WTC11 (cell line): ENCODE results near the gene CLEC12A.

Experiments
- ATF1 ChIP-seq: sonication (generic); formaldehyde crosslinking; IDR thresholded peaks from 2 replicates; pipeline ENCODE4 v1.8.1; 2023; ENCODE audit warnings: mild to moderate bottlenecking, moderate library complexity, missing genetic modification reagents
- ATF3 ChIP-seq: sonication (generic); formaldehyde crosslinking; conservative IDR thresholded peaks from 2 replicates; pipeline ENCODE4 v1.8.1; 2022; ENCODE audit warnings: mild to moderate bottlenecking, missing genetic modification reagents
- CTCF ChIP-seq: fragments of 200-600 bp; IDR thresholded peaks from 2 replicates; pipeline ENCODE4 v1.8.0; 2022; ENCODE audit warnings: antibody characterized with exemption
- ETV6 ChIP-seq: sonication (generic); formaldehyde crosslinking; IDR thresholded peaks from 2 replicates; pipeline ENCODE4 v1.8.1; 2022; ENCODE audit warnings: mild to moderate bottlenecking, missing genetic modification reagents
- SP1 ChIP-seq: sonication (generic); formaldehyde crosslinking; conservative IDR thresholded peaks from 2 replicates; pipeline ENCODE4 v1.8.1; 2022; ENCODE audit warnings: missing genetic modification reagents
- ZNF416 ChIP-seq: fragments of 250-450 bp; sonication (Bioruptor Pico); IDR thresholded peaks from 2 replicates; pipeline ENCODE4 v1.9.0; 2021; ENCODE audit warnings: mild to moderate bottlenecking, inconsistent platforms
- TF ChIP-seq, protein P1 (sequence below): fragments of 250-450 bp; sonication (Bioruptor Pico); IDR thresholded peaks from 2 replicates; pipeline ENCODE4 v1.9.0; 2021; ENCODE audit warnings: mild to moderate bottlenecking, borderline replicate concordance
- TF ChIP-seq, protein P2 (sequence below): fragments of 250-450 bp; sonication (Bioruptor Pico); IDR thresholded peaks from 2 replicates; pipeline ENCODE4 v1.8.0; 2021; ENCODE audit warnings: mild to moderate bottlenecking
- TF ChIP-seq, protein P3 (sequence below): sonication (generic); formaldehyde crosslinking; IDR thresholded peaks from 2 replicates; pipeline ENCODE4 v1.8.1; 2023; ENCODE audit warnings: mild to moderate bottlenecking, missing genetic modification reagents, moderate library complexity
- TF ChIP-seq, protein P4 (sequence below): sonication (generic); formaldehyde crosslinking; IDR thresholded peaks from 2 replicates; pipeline ENCODE4 v1.8.0; 2023; ENCODE audit warnings: missing genetic modification reagents, mild to moderate bottlenecking, borderline replicate concordance

DNA sequence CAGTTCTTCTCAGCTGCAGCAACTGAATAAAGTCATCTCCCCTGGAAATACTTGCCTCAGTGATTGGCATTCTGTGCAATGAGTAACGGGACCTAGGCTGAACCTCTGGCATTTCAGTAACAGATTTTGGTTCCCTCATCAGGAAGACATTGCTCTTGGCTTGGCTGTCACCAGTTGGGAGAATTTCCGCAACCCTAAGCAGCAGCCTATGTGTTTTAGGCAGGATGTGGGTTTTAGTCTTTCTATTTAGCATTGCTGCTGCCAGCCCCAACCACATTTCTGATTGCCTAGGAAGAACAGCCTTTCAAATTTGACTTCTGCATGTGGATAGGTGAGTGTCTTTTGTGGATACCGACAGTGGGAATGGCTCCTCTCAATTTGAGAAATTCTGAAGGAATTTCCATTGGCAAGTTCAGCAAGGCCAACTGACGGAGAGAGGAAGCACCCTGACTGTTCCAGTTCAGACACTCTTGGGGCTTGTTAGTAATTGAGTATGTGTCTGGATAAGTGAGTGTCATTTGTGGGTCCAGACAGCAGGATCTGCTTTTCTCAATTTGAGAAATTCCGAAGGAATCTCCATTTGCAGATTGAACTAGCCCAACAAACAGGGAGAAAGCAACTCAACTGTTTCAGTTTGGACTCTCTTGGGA, 20.1 kb upstream of the CLEC12A start:
- TF ChIP-seq CTCF = no peak
- no peak for TF ChIP-seq ATF1 (CRISPR knock-in tag)
- TF ChIP-seq, protein P1, sequence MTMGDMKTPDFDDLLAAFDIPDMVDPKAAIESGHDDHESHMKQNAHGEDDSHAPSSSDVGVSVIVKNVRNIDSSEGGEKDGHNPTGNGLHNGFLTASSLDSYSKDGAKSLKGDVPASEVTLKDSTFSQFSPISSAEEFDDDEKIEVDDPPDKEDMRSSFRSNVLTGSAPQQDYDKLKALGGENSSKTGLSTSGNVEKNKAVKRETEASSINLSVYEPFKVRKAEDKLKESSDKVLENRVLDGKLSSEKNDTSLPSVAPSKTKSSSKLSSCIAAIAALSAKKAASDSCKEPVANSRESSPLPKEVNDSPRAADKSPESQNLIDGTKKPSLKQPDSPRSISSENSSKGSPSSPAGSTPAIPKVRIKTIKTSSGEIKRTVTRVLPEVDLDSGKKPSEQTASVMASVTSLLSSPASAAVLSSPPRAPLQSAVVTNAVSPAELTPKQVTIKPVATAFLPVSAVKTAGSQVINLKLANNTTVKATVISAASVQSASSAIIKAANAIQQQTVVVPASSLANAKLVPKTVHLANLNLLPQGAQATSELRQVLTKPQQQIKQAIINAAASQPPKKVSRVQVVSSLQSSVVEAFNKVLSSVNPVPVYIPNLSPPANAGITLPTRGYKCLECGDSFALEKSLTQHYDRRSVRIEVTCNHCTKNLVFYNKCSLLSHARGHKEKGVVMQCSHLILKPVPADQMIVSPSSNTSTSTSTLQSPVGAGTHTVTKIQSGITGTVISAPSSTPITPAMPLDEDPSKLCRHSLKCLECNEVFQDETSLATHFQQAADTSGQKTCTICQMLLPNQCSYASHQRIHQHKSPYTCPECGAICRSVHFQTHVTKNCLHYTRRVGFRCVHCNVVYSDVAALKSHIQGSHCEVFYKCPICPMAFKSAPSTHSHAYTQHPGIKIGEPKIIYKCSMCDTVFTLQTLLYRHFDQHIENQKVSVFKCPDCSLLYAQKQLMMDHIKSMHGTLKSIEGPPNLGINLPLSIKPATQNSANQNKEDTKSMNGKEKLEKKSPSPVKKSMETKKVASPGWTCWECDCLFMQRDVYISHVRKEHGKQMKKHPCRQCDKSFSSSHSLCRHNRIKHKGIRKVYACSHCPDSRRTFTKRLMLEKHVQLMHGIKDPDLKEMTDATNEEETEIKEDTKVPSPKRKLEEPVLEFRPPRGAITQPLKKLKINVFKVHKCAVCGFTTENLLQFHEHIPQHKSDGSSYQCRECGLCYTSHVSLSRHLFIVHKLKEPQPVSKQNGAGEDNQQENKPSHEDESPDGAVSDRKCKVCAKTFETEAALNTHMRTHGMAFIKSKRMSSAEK = no peak
- no peak for TF ChIP-seq ATF3 (CRISPR knock-in tag)
- TF ChIP-seq, protein P2, sequence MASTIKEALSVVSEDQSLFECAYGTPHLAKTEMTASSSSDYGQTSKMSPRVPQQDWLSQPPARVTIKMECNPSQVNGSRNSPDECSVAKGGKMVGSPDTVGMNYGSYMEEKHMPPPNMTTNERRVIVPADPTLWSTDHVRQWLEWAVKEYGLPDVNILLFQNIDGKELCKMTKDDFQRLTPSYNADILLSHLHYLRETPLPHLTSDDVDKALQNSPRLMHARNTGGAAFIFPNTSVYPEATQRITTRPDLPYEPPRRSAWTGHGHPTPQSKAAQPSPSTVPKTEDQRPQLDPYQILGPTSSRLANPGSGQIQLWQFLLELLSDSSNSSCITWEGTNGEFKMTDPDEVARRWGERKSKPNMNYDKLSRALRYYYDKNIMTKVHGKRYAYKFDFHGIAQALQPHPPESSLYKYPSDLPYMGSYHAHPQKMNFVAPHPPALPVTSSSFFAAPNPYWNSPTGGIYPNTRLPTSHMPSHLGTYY = no peak
- no peak for TF ChIP-seq SP1 (CRISPR knock-in tag)
- TF ChIP-seq, protein P3, sequence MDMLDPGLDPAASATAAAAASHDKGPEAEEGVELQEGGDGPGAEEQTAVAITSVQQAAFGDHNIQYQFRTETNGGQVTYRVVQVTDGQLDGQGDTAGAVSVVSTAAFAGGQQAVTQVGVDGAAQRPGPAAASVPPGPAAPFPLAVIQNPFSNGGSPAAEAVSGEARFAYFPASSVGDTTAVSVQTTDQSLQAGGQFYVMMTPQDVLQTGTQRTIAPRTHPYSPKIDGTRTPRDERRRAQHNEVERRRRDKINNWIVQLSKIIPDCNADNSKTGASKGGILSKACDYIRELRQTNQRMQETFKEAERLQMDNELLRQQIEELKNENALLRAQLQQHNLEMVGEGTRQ (CRISPR knock-in tag) = no peak
- TF ChIP-seq, protein P4, sequence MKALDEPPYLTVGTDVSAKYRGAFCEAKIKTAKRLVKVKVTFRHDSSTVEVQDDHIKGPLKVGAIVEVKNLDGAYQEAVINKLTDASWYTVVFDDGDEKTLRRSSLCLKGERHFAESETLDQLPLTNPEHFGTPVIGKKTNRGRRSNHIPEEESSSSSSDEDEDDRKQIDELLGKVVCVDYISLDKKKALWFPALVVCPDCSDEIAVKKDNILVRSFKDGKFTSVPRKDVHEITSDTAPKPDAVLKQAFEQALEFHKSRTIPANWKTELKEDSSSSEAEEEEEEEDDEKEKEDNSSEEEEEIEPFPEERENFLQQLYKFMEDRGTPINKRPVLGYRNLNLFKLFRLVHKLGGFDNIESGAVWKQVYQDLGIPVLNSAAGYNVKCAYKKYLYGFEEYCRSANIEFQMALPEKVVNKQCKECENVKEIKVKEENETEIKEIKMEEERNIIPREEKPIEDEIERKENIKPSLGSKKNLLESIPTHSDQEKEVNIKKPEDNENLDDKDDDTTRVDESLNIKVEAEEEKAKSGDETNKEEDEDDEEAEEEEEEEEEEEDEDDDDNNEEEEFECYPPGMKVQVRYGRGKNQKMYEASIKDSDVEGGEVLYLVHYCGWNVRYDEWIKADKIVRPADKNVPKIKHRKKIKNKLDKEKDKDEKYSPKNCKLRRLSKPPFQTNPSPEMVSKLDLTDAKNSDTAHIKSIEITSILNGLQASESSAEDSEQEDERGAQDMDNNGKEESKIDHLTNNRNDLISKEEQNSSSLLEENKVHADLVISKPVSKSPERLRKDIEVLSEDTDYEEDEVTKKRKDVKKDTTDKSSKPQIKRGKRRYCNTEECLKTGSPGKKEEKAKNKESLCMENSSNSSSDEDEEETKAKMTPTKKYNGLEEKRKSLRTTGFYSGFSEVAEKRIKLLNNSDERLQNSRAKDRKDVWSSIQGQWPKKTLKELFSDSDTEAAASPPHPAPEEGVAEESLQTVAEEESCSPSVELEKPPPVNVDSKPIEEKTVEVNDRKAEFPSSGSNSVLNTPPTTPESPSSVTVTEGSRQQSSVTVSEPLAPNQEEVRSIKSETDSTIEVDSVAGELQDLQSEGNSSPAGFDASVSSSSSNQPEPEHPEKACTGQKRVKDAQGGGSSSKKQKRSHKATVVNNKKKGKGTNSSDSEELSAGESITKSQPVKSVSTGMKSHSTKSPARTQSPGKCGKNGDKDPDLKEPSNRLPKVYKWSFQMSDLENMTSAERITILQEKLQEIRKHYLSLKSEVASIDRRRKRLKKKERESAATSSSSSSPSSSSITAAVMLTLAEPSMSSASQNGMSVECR (CRISPR knock-in tag) = no peak
- TF ChIP-seq ETV6 (CRISPR knock-in tag) = no peak
- TF ChIP-seq ZNF416 (CRISPR knock-in tag) = no peak
